ENCODE results near the gene EDAR.

EDAR gene

GRCh38 chr2:109020217-109020637 lies 31.2 kb upstream of the EDAR start:
- TF ChIP-seq CTCF (IDR thresholded peaks at IDR 0.05; ENCODE audit: borderline replicate concordance, control extremely low read depth, extremely low read depth, insufficient read depth, missing control alignments) = no peak
- no peak for DNase-seq (ENCODE audit: low spot score)
- in situ Hi-C loops (cut with MboI; ENCODE audit: low sequenced_read_pairs, unreplicated experiment) = no loop called here

- TF ChIP-seq CTCF (IDR thresholded peaks at IDR 0.05; ENCODE audit: borderline replicate concordance, control extremely low read depth, extremely low read depth, insufficient read depth, missing control alignments) = no peak
- in situ Hi-C loops (cut with MboI; ENCODE audit: low sequenced_read_pairs, unreplicated experiment) = no loop called here
- DNase-seq (ENCODE audit: low spot score) = no peak
Observed at GRCh38 chr2:109018452-109018851, 29.4 kb upstream of the EDAR start.

- no peak for TF ChIP-seq CTCF (IDR thresholded peaks at IDR 0.05; ENCODE audit: borderline replicate concordance, control extremely low read depth, extremely low read depth, insufficient read depth, missing control alignments)
- DNase-seq (ENCODE audit: low spot score) = no peak
- in situ Hi-C loops (cut with MboI; ENCODE audit: low sequenced_read_pairs, unreplicated experiment) = no loop called here
Observed at GRCh38 chr2:109017017-109017416, 28.0 kb upstream of the EDAR start.

- no peak for DNase-seq (ENCODE audit: low spot score)
Observed at GRCh38 chr2:109016376-109016775, 27.4 kb upstream of the EDAR start.

GRCh38 chr2:109014476-109014875 lies 25.5 kb upstream of the EDAR start:
- no peak for TF ChIP-seq CTCF (IDR thresholded peaks at IDR 0.05; ENCODE audit: borderline replicate concordance, control extremely low read depth, extremely low read depth, insufficient read depth, missing control alignments)
- in situ Hi-C loops (cut with MboI; ENCODE audit: low sequenced_read_pairs, unreplicated experiment) = no loop called here

More at GRCh38 chr2:109016376-109016775, 27.4 kb upstream of the EDAR start:
- in situ Hi-C loops (cut with MboI; ENCODE audit: low sequenced_read_pairs, unreplicated experiment) = no loop called here
- TF ChIP-seq CTCF (IDR thresholded peaks at IDR 0.05; ENCODE audit: borderline replicate concordance, control extremely low read depth, extremely low read depth, insufficient read depth, missing control alignments) = no peak

GRCh38 chr2:109013051-109013450 lies 24.0 kb upstream of the EDAR start:
- DNase-seq (ENCODE audit: low spot score) = no peak
- in situ Hi-C loops (cut with MboI; ENCODE audit: low sequenced_read_pairs, unreplicated experiment) = no loop called here
- TF ChIP-seq CTCF (IDR thresholded peaks at IDR 0.05; ENCODE audit: borderline replicate concordance, control extremely low read depth, extremely low read depth, insufficient read depth, missing control alignments) = no peak

More at GRCh38 chr2:109014476-109014875, 25.5 kb upstream of the EDAR start:
- no peak for DNase-seq (ENCODE audit: low spot score)

Data from GM13976 (cell line).